Measurements from ENCODE around the gene FHIT.

DNA sequence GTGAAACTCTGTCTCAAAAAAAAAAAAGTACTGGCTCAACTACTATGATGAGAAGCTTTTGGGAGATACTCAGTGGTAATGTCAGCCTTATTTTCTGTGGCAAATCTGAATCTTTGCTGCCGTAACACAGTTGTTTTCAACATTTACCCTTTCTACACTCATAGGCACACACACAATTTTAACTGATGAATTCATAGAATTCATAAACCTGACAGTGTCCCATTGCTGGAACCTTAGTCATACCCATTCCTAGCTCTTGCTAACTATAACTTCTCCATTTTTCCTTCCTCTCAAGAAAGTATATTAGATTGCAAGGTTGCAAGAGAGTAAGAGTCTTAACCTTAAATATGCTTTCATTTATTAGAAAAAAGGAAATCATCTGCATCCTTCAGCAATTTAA lies 496.6 kb downstream of the FHIT start:
- no peak for TF ChIP-seq CTCF (IDR thresholded peaks at IDR 0.05)
- no peak for TF ChIP-seq EZH2phosphoT487 (IDR thresholded peaks at IDR 0.05)

Measured in neural progenitor cell (in vitro differentiated cells).